Measurements from ENCODE around the gene OR10V1.

The OR10V1 gene

DNA sequence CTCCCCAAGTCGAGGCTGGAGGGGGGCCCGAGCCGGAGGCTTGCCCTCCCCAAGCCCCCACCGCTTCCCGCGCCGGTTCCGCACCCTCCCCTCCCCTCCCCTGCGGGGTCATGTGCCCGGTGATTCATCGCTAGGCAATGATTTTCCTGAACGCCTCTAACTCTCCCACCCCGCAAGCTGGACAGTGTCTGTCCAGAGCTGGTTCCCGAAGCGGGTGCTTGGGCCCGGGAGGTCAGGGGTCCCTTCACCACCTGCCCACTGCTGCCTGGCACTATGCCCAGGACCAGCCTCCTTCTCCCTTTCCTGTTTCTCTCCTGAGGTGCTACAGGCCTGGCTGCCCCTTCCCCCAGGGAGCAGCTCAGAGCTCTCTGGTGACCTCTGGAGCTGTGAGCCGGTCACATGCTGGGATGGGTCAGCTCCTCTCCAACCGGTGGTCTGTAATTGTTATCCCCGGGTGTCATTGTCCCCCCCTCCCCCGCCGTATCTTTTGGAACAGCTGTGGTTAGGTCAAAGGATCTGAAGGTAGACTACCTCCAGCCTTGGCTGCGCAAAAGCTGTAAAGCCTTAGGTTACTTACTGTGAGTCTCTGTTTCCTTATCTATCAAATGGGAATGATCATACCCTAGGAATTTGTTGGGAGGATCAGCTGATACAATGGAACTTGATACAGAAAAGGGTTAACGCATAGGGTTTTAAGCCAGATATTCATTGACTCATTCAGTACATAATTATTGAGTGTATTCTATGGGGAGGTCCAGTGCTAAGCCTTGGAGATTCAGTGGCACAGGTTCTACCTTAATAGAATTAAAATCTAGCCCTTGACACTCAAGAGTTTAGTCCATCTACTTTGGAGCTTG is 42.3 kb upstream of the OR10V1 start (continued):
- TF ChIP-seq, protein P1, sequence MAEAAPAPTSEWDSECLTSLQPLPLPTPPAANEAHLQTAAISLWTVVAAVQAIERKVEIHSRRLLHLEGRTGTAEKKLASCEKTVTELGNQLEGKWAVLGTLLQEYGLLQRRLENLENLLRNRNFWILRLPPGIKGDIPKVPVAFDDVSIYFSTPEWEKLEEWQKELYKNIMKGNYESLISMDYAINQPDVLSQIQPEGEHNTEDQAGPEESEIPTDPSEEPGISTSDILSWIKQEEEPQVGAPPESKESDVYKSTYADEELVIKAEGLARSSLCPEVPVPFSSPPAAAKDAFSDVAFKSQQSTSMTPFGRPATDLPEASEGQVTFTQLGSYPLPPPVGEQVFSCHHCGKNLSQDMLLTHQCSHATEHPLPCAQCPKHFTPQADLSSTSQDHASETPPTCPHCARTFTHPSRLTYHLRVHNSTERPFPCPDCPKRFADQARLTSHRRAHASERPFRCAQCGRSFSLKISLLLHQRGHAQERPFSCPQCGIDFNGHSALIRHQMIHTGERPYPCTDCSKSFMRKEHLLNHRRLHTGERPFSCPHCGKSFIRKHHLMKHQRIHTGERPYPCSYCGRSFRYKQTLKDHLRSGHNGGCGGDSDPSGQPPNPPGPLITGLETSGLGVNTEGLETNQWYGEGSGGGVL (tag by site-specific recombination; IDR thresholded peaks at IDR 0.05), result peak; percentile 98
- TF ChIP-seq, protein P2, sequence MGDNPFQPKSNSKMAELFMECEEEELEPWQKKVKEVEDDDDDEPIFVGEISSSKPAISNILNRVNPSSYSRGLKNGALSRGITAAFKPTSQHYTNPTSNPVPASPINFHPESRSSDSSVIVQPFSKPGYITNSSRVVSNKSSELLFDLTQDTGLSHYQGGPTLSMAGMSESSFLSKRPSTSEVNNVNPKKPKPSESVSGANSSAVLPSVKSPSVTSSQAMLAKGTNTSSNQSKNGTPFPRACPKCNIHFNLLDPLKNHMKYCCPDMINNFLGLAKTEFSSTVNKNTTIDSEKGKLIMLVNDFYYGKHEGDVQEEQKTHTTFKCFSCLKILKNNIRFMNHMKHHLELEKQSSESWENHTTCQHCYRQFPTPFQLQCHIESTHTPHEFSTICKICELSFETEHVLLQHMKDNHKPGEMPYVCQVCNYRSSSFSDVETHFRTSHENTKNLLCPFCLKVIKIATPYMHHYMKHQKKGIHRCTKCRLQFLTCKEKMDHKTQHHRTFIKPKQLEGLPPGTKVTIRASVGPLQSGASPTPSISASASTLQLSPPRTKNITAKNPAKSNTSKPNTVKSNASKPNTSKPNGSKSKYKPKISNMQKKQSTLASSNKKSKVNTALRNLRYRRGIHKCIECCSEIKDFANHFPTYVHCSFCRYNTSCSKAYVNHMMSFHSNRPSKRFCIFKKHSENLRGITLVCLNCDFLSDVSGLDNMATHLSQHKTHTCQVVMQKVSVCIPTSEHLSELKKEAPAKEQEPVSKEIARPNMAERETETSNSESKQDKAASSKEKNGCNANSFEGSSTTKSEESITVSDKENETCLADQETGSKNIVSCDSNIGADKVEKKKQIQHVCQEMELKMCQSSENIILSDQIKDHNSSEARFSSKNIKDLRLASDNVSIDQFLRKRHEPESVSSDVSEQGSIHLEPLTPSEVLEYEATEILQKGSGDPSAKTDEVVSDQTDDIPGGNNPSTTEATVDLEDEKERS (tag by site-specific recombination; IDR thresholded peaks at IDR 0.05), result no peak
- TF ChIP-seq ZNF529 (tag by site-specific recombination; IDR thresholded peaks at IDR 0.05; ENCODE audit: insufficient replicate concordance) (no peak), ZNF239 (tag by site-specific recombination; IDR thresholded peaks at IDR 0.05) (no peak), ZNF184 (tag by site-specific recombination; IDR thresholded peaks at IDR 0.05) (no peak), SP7 (tag by site-specific recombination; IDR thresholded peaks at IDR 0.05) (peak; percentile 10; the same call in 1 of the 2 replicates), WT1 (tag by site-specific recombination; IDR thresholded peaks at IDR 0.05) (peak; percentile 59), GLIS1 (tag by site-specific recombination; IDR thresholded peaks at IDR 0.05) (peak; percentile 38; the same call in 1 of the 2 replicates), GFI1B (tag by site-specific recombination; IDR thresholded peaks at IDR 0.05) (no peak), PATZ1 (tag by site-specific recombination; IDR thresholded peaks at IDR 0.05) (peak; percentile 78), KLF8 (tag by site-specific recombination; IDR thresholded peaks at IDR 0.05) (0 out of 2 replicates have a peak, but pooled peaks have one; percentile 13), MZF1 (tag by site-specific recombination; IDR thresholded peaks at IDR 0.05; ENCODE audit: borderline replicate concordance) (no peak), ZNF148 (tag by site-specific recombination; IDR thresholded peaks at IDR 0.05; ENCODE audit: borderline replicate concordance) (no peak), ZNF394 (tag by site-specific recombination; IDR thresholded peaks at IDR 0.05; ENCODE audit: borderline replicate concordance) (peak; percentile 33; the same call in 1 of the 2 replicates), MEIS1 (CRISPR knock-in tag; IDR thresholded peaks at IDR 0.05; ENCODE audit: borderline replicate concordance) (no peak), GLIS2 (tag by site-specific recombination; IDR thresholded peaks at IDR 0.05) (peak; percentile 90), BCL11B (tag by site-specific recombination; IDR thresholded peaks at IDR 0.05; ENCODE audit: low read depth) (0 out of 2 replicates have a peak, but pooled peaks have one; percentile 32), ZNF24 (tag by site-specific recombination; IDR thresholded peaks at IDR 0.05) (0 out of 2 replicates have a peak, but pooled peaks have one; percentile 21), ZNF623 (tag by site-specific recombination; IDR thresholded peaks at IDR 0.05) (no peak)
- TF ChIP-seq, protein P3, sequence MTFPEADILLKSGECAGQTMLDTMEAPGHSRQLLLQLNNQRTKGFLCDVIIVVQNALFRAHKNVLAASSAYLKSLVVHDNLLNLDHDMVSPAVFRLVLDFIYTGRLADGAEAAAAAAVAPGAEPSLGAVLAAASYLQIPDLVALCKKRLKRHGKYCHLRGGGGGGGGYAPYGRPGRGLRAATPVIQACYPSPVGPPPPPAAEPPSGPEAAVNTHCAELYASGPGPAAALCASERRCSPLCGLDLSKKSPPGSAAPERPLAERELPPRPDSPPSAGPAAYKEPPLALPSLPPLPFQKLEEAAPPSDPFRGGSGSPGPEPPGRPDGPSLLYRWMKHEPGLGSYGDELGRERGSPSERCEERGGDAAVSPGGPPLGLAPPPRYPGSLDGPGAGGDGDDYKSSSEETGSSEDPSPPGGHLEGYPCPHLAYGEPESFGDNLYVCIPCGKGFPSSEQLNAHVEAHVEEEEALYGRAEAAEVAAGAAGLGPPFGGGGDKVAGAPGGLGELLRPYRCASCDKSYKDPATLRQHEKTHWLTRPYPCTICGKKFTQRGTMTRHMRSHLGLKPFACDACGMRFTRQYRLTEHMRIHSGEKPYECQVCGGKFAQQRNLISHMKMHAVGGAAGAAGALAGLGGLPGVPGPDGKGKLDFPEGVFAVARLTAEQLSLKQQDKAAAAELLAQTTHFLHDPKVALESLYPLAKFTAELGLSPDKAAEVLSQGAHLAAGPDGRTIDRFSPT (tag by site-specific recombination; IDR thresholded peaks at IDR 0.05), result peak; percentile 74
- TF ChIP-seq, protein P4, sequence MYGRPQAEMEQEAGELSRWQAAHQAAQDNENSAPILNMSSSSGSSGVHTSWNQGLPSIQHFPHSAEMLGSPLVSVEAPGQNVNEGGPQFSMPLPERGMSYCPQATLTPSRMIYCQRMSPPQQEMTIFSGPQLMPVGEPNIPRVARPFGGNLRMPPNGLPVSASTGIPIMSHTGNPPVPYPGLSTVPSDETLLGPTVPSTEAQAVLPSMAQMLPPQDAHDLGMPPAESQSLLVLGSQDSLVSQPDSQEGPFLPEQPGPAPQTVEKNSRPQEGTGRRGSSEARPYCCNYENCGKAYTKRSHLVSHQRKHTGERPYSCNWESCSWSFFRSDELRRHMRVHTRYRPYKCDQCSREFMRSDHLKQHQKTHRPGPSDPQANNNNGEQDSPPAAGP (tag by site-specific recombination; IDR thresholded peaks at IDR 0.05), result 0 out of 2 replicates have a peak, but pooled peaks have one; percentile 40
